NK-92 (cell line): ENCODE measurements around the gene DUSP2.
"Not testable (repeated sequence)": the region's sequence is repeated elsewhere in the genome, so short reads cannot be mapped to it uniquely, and the experiment has no call there.

Source experiments
- DNase-seq: peaks from one replicate; lab custom pipeline; 2025; ENCODE audit not compliant: unreplicated experiment; lab: John Stamatoyannopoulos, UW

The DUSP2 gene

DNA sequence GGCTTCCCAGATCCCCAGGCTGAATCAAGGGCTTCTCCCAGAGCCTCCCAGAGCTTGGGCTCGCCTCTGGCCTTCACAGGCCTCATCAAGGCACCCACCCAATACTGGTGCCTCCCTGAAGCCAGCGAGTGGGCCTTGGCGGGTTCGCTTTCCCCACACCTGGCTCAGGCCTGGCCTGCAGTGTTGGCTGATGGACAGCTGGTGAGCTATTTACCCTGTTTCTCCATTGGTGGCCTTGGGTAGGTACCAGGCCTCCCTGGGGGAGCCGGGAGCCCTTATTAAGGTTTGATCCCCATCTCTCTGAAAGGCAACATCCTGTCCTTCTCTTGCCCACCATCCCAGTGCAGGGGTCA lies 18.2 kb upstream of the DUSP2 start:
- no peak for DNase-seq

DNA sequence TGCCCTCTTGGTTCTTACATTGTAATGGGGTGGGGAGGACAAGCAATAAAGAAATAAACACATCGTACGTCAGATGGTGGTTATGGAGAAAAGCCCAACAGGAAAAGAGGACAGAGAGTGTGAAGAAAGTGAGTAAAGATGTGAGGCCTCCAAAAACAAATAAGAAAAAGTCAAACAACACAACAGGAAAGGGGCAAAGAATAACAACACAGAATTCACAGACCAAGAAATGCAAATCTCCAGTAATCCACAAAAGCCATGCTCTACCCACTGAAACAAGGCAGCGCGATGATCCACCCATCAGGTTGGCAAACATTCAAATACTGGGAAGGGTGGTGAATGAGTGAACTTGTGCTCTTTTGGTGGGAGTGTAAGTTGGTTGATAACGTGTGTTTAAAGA lies 16.7 kb upstream of the DUSP2 start:
- DNase-seq: no peak

- not testable (repeated sequence) for DNase-seq
These were observed 15.1 kb upstream of the DUSP2 start for GRCh38 chr2:96160366-96160765.

GRCh38 chr2:96159084-96159830 lies 14.0 kb upstream of the DUSP2 start:
- no peak for DNase-seq

- no peak for DNase-seq
These were observed 13.3 kb upstream of the DUSP2 start for GRCh38 chr2:96158554-96158940.

GRCh38 chr2:96157649-96158553 lies 12.7 kb upstream of the DUSP2 start:
- no peak for DNase-seq

GRCh38 chr2:96156926-96157648 lies 11.8 kb upstream of the DUSP2 start:
- no peak for DNase-seq

DNA sequence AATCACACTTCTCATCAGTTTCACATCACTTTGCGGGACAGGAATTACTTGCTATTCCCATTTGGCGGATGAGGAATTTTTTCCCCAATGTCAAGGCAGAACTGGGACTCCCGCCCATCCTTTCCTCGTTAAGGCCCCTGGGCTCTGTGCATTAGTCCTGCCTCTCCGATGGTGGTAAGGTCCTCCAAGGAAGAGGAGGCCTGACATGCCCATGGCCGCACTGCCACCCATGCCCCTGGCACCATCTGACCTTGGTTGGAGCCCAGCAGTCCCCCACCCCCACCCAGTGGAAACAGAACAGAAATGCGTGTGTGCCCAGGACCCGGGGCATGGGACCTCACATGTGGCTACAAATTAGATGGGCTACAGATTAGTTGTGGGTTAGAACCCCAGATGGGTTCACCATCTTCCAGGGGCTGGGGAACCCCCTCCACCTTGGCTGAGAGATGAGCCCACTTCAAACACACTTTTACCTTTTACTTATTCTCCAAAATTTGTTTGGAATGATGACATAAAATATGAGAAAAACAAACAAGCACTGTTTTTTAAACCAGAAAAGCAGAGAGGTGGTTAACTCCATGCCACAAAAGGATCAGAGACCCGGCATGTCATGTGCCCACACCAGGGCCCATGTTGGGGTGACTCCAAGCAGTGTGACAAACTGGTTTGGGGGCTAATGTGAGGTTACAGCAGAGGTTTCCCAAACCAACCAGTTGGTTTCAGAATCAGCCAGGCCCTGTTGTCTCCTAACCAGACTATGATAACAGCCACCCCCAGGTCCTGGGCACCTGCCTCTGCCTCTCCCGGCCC lies 11.0 kb upstream of the DUSP2 start:
- DNase-seq: no peak

DNA sequence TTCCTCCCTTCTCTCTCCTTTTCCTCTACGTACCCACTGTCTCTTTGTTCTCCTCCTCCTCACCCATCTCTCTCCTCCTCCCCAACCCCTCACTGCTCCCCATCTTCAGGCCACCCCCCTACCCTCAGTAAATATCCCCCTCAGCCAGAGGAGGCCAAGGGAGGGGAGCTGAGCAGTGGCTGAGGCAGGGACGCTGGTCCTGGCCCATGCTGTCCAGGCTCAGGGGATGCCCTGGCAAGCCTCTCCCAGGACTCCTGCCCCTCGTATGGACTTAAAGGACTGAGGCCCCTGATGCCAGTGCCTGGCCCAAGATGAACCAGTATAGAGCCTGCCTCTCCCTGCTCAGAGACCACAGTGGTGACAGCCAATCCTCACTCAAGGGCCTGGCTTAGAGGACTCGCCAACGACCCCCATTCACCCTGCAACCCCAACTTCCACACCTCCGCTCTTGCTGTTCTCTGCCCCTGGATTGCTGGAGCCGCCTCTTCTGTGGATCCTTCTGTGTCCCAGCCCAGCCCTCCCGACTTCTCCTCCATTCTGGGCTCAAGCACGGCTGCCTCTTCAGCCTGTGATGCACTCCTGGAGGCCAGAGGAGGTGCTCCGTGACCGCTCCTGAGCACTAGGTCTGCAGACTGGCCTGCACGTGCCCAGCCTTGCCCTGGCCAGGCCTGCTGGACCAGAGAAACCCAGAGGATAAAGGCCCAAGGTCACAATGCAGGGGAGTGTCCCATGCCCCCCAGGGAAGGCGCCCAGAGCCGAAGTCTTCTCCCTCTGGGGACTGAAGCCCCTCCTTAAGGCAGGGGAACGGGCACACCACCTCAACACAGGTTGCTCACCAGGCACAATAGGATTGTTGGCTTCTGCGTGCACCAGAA lies 9.5 kb upstream of the DUSP2 start:
- DNase-seq: no peak

GRCh38 chr2:96153991-96154431 lies 8.8 kb upstream of the DUSP2 start:
- DNase-seq: no peak

DNA sequence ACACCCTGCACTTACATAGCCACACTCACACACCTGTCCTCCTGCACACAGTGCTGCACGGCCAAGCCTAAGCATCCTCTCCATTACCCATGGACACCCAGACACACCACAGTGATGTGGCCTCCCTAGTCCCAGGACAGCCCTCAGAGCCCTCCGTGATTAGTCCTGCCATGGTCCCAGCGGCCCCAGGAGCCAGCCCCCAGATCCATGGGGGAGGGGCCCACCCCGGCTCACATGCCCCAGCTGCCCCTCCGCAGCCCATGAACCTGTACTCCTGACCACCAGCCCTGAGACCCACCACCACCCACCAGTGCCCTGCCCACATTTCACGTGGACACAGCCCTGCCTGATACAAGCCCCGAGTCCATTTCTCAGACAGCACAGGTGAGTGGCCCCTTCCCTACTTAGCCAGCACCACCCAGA lies 8.1 kb upstream of the DUSP2 start:
- DNase-seq: no peak

GRCh38 chr2:96152304-96153161 lies 7.3 kb upstream of the DUSP2 start:
- no peak for DNase-seq

- no peak for DNase-seq
These were observed 6.5 kb upstream of the DUSP2 start for GRCh38 chr2:96151595-96152303.

DNA sequence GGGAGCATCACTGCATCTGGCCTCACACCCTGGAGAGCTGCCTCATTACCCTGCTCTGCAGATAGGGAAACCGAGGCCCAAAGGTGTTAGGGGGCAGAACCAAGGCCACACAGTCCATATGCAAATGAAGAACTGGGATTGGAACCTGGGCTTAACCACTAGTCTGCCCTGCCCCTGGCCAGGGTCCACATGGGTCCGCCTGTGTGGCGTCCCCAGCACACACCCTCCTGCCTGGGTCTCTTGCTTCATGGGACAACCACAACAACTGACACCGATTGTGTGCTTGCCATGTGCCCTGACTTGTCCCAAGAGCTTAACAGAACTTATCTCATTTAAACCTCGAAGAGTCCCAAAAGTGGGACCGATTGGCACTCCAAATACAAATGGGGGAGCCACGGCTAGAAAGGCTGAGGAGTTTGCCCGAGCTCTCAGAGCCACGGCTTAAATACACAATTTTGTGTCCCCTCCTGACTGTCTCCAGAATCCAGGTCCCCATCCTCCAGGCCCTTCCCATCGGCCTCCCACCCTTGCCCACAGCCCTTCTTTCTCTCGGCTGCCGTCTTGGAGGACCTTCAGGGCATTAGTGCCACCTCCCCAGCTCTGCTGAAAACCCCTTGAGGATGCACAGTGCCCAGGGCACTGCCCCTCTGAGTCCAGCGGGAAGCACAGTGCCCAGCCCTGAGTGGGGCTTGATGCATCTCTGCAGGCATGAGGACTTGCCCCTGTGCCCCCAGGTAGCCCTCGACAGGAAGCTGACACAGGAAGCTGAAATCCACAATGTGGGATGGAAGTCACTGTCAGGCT lies 5.8 kb upstream of the DUSP2 start:
- DNase-seq: no peak

- DNase-seq: no peak
These were observed 4.9 kb upstream of the DUSP2 start for GRCh38 chr2:96150007-96150640.

GRCh38 chr2:96148410-96149217 lies 3.4 kb upstream of the DUSP2 start:
- DNase-seq: peak; percentile 83
